Neural progenitor cell (in vitro differentiated cells): ENCODE data around the gene FAM83F.

ENCODE experiments used
- CTCF ChIP-seq: fragments of 200-600 bp; sonication (generic); IDR thresholded peaks from 2 replicates; pipeline ENCODE4 v1.5.1; 2017; ENCODE audit warnings: antibody characterized with exemption, mild to moderate bottlenecking
- EZH2 ChIP-seq: fragments of 200-600 bp; sonication (generic); IDR thresholded peaks from 2 replicates; pipeline ENCODE4 v1.6.1; 2017; ENCODE audit warnings: antibody characterized with exemption, mild to moderate bottlenecking, moderate library complexity
- EZH2phosphoT487 ChIP-seq: fragments of 200-600 bp; sonication (generic); IDR thresholded peaks from 2 replicates; pipeline ENCODE4 v1.6.1; 2017; ENCODE audit warnings: antibody characterized with exemption

GRCh38 chr22:40008726-40009291 is 14.1 kb downstream of the FAM83F start:
- TF ChIP-seq EZH2phosphoT487 = no peak
- no peak for TF ChIP-seq CTCF
- no peak for TF ChIP-seq EZH2
